Measurements from ENCODE around the gene PTPN2.
A peak's percentile ranks its signal among the peaks of the same experiment; 100 is the strongest.

Gene PTPN2

DNA sequence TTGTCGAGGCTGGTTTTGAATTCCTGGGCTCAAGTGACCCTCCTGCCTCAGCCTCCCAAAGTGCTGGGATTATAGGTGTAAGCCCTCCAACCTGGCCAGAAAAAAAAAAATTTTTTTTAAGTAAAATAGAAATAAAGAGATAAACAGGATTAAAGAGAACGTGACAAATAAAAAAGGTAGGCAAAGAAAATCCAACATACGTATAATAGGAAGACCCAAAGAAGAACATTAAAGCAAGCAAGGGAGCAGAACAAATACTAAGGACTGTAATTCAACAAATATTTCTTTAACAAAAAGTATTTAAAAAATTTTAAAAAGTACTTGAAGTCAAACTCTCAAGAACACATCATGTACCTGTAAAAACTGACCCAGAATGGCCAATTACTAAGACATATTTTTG, 56.4 kb downstream of the PTPN2 start:
- no peak for DNase-seq (ENCODE audit: low read depth, low spot score)

DNA sequence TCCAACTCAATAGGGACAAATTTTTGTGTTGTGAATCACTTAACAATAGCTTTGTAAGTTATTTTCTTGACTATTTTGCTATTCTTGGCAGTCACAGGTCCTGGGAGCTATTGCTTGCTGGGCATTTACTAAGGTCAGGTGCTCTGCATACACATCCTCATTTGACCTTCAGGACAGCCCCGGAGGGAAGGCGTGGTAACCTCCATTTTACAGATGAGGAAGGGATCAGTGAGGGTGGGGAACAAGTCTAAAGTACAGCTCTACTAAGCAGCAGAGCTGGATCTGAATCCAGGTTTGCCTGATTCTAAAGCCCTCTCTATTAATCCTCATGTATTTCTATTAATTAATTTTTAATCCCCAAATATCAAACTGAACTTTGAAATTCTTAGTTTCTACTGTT, 58.8 kb downstream of the PTPN2 start:
- no peak for DNase-seq (ENCODE audit: low read depth, low spot score)

DNA sequence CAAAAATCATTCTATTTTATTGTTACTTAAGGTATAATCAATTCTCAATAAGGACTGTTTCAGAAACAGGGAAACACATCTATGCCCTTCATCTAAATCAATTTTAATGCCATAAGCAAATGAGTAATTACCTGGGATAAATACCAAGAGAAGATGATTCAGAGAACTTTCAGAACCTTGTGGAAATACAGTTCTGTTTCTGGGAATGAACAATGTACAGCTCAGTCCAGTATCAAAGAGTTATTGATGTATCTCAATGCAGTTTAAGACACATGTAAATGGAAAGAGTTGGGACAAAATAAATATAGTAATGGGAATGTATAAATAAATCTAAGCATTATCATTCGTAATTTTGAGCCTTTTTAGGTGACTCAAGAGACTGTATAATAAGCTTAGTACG, 60.1 kb downstream of the PTPN2 start:
- DNase-seq (ENCODE audit: low read depth, low spot score), result no peak

DNA sequence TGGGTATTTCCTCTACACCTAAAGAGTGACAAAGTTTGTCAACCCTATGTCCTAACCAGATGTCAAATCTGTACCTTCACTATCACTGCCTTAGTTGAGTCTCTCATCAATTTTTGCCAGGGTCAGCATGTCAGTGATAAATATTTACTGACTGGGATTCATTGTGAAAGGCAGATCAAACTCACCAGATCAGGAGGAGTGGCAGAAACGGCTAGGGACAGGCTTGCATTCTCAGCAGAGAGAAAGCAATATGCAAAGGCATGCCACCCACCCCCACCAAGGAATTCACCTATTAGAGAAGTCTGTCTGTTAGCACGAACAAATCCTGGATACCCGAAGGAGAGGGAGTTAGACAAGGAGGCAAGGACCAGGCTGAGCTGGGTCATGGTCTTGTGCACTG, 62.6 kb downstream of the PTPN2 start:
- no peak for DNase-seq (ENCODE audit: low read depth, low spot score)

DNA sequence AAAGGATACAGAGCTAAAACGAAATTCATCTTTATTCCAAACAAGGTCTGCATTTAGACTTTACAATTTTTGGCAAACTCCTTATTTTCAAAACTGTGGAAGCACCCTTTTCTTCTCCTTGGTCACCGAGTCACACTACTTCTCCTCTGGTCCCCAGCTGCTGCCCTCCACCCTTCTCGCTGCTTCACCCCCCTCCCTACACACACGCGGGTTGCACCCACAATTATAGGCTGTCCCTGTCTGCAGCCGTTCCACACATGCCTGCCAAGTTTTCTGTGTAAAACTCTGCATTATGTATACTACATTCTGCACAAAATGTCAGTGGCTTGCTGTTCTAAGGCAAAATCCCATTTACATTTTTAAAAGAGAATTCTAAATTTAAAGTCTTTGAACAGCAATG, 63.5 kb downstream of the PTPN2 start:
- DNase-seq (ENCODE audit: low read depth, low spot score), result no peak

DNA sequence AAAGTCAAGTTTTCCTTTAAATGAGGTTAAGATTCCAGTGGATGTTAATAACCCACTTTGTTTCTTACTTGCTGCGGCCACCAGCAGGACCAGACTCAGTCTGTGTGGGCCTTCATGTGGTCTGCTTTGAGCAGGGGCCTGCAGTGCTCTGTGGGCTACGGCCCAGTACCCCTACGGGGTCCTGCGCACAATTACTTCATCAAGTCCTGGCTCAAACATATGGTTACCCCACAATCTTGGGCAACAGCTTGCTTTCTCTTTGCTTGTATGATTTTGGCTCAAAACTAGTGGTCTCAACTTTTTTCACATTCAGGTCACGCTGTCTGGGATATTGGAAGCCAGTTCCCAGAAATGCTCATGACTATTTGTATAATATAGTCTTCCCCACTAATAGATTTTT, 64.2 kb downstream of the PTPN2 start:
- DNase-seq (ENCODE audit: low read depth, low spot score), result no peak

DNA sequence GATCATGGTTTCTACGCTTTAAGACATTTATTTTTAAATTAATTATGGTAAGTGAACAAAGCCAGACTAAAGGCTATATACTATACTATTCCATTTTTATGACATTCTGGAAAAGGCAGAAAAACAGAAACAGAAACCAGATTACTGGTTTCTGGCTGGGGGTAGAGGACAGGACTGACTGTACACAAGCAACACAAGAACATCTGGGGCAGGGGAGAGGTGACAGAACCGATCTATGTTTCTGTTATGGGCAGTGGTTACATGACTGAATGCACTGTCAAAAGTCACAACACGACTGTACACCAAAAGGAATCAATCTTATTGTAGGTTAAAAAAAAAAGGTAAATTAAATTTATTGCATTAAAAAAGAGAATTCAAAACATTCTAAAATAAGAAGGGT, 64.7 kb downstream of the PTPN2 start:
- DNase-seq (ENCODE audit: low read depth, low spot score), result no peak

DNA sequence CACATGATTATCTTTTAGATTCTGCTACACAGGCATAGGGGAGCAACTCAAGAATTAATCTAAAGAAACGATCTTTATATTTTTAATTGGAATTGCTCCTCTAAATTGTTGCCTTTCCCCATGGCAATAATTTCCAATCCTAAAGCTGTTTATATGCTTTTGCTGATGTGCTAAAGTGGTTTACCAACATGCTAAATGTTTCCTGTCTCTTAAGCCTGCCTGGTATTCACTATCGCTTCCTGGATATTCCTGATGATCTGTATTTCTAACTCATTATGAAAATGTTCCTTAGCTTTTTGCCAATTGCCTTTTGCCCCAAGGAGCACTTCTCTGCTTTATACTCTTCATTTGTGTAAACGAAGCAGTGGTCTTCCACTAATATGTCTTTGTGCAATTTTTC, 65.8 kb downstream of the PTPN2 start:
- DNase-seq (ENCODE audit: low read depth, low spot score), result no peak

DNA sequence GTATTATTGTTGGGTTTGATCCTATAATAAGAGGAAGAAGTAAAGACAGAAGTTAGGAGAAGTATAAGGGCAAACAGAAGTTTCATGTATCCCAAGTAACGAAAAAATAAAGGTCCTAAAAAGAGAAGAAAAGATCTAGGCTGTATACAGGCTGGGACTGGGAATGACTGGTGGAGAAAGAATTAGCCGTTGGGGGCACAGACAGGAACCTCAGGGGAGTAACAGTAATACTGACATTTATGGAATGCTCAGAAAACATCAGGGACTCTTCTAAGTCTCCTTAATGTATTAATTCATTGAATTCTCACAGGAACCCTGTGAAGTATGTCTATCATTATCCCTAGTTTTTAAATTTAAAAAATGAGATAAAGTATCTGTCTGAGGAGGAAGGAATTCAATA, 67.6 kb downstream of the PTPN2 start:
- DNase-seq (ENCODE audit: low read depth, low spot score), result no peak

DNA sequence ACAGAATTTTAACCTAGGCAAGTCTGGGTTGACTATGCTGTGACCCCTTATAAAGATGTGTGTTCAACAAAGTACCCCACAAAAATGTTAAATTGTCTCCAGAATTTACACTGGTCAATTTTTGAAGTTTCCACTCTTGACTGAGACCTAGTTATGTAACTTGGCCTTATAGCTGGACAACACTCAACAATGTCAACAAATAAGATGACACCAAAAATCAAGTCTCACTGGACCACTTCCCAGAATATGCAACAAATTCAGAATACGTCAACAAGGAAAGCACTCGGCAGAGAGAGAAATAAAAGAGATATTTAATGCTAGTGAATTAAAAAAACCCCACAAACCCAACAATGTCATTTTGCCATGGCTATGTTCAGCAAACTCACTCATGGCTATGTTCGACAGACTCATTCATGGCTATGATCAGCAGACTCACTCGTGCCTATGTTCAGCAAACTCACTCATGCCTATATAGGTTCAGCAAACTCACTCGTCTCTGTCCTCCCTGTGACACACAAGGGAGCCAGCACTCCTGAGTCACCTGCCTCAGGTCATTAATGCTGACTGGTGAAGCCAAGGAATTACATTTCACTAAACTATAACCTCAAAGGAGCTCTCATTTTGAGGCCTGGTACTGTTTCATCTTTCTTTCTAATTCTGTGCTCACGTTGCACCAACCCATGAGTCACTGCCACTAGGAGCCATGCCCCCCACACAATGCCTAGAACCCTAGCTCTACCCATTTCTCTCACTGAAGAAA, 72.7 kb downstream of the PTPN2 start:
- DNase-seq (ENCODE audit: low read depth, low spot score), result no peak

DNA sequence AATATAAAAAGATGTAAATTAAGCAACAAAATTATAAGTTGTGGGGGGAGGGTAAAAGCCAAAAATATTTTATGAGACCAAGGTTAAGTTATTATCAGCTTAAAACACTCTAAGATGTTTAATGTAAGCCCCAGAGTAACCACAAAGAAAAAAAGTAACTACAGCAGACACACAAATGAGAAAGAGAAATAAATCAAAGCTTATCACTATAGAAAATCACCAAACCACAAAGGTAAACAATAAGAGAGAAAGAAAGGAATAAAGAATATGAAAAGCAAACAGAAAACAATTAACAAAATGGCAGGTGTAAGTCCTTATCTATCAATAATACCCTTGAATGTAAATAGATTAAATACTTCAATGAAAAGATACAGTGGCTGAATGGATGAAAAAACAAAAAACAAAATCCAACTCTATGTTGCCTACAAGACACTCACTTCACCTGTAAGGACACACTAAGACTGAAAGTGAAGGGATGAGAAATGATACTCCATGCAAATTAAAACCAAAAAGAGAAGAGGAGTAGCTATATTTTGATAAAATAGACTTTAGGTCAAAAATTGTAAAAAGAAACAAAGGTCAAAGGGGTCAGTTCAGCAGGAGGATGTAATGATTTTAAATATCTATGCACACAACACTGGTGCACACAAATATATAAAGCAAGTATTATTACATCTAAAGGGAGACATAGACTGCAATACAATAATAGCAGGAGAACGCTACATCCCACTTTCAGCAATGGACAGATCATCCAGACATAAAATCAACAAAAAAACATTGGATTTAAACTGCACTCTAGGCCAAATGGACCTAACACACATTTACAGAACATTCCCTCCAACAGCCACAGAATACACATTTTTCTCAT, 80.7 kb downstream of the PTPN2 start:
- no peak for DNase-seq (ENCODE audit: low read depth, low spot score)

DNA sequence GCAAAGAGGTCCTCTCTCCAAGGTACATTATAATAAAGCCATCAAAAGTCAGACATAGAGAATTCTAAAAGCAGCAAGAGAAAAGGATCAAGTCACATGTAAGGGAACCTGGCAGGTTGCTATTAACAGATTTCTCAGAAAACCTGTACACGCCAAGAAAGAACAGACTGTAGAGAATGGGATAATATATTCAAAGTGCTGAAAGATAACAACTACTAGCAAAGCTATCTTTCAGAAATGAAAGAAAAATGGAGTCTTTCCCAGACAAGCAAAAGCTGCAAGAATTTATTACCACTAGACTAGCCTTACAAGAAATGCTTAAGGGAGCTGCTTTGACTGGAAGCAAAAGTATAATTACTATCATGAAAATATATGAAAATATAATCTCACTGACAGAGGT, 81.5 kb downstream of the PTPN2 start:
- no peak for DNase-seq (ENCODE audit: low read depth, low spot score)

DNA sequence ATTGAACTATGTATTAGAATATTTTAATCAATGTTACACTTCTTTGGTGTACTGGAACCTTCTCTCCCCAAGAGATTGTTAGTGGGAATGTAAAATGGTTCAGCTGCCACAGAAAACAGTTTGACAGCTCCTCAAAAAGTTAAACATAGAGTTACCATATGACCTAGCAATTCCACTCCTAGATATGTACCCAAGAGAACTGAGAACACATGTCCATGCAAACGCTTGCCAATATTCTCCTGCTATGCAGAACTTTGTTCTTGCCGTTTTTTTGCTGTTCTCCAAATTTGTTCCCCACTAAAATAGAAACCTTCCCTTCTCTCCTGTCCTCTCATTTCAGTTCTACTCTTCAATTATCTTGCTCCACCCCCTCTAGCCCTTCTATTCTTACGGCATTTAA, 87.6 kb downstream of the PTPN2 start:
- no peak for DNase-seq (ENCODE audit: low read depth, low spot score)

DNA sequence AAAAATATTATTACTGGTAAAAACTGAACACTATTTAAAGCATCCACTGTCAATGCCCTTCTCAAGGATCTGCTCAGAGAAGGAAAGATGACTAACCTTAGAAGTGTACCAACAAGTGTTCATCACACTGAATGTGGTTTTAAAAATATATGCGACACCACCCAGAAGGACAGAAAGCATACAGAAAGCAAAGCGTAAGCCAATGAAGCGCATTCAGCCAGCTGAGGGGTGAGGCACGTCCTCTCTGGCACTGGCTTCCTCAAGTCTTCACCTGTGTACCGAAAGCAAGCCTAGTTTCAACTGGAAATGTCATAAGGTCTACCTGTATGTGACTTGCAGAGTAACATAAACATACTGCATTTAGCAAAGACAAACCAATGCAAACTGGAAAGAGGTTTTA, 92.4 kb downstream of the PTPN2 start:
- no peak for DNase-seq (ENCODE audit: low read depth, low spot score)

DNA sequence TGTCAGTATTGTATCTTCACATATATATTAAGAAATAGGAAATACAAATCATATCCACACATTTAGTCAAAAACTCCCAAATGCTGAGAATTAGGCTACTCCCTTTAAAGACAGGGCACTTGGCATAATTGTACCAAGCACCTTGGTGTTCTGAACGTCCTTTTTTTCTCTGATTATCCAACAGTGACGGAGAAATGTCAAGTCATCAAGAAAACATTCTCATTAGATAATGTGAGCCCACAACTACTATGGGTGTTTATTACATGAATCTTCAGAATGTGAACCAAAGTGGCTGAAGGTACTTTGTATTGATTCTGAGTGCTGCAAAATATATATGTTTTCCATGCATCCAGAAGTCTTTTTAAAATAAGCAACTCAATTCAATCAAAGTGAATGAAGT, 97.4 kb downstream of the PTPN2 start:
- DNase-seq (ENCODE audit: low read depth, low spot score), result no peak

DNA sequence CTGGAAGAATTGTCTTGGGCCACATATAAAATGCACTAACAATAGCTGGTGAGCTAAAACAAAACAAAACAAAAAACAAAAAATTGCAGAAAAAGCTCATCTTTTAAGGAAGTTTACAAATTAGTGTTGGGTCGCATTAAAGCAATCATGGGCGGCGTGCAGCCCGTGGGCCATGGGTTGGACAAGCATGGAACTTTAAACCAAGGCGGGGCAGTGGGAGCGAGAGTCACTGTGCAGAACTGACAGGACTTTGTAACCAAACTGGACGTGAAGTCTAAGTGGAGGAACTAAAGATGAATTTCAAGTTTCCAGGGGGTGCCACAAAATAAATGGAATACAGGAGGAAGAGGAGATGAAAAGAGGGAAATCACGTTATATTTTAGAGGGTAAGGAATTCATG, 100.5 kb downstream of the PTPN2 start:
- DNase-seq (ENCODE audit: low read depth, low spot score), result no peak

DNA sequence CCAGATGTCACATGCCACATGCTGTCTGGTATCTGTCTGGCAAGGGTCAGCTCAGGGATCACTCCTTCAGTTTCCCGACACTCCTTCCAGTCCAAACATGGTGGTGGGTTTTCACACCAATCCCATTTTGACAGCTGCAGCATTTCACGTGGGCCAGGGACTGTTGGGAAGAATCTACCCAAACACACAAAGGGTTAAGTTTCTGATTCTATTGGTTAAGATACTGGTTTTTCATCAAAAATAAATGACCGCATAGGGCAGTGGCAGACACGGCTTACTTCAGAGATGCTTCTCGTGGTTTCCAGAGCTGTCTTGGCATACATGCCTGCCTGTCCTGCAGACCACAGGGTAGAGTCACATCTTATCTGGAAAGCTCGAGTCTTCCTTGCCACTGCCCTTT, 101.5 kb downstream of the PTPN2 start:
- no peak for DNase-seq (ENCODE audit: low read depth, low spot score)

DNA sequence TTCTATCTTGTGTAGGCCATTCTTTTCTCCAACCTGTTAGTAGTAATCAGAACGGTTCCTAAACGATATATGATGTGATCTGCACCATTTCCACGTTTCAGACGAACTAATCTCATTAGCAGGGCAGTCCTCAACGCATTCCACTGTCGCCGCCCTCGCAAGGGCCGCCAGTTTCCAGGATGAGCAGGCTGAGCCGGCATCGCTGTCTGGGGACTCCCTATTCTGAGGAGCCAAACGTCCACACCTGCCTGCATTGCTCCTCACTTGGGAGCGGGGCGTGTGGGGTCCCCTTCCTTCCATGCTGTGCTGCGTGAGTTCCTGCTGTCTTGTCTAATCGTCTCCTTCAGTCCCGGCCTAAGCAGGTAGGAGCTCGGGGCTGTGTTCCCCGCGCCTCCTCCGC, 104.6 kb downstream of the PTPN2 start:
- no peak for DNase-seq (ENCODE audit: low read depth, low spot score)

DNA sequence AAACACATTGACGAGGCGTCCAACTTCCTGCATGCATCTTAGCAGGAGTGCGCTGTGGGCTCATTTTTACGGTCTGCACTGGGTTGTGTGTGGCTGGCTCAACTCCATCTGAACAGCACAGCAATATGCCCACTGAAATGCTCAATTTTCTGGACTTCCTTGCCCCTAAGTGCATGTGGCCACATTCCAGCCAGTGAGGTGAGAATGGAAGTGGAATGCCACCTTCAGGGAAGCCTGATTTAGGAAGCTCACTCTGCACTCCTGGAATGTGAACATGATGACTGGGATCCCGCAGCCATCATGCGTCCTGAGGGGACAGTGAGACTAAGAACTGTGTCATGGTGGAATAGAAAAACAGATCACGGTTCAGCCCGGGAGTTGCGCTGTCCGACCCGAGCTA, 105.0 kb downstream of the PTPN2 start:
- no peak for DNase-seq (ENCODE audit: low read depth, low spot score)

DNA sequence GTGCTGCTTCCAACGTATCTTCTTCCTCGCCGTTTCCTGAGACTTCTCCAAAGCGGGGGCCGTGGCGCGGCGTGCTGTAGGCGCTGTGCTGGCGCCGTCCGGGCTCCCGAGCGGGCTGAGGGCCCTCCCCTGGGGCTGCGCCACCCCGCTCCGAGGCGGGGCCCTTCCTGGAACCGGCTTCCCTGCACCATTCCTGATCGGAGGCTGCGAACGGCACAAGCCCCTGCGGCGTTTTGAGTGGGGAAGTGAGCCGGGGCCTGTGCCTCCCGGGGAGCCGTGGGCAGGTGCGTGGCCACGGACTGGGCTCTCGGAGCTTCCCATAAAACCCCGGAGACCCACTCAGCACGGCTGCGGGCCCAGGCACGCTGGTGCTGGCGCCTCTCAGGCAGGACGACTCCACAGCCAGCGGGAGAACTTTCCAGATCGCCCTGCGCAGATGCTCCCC, 106.5 kb downstream of the PTPN2 start:
- DNase-seq (ENCODE audit: low read depth, low spot score), result no peak

DNA sequence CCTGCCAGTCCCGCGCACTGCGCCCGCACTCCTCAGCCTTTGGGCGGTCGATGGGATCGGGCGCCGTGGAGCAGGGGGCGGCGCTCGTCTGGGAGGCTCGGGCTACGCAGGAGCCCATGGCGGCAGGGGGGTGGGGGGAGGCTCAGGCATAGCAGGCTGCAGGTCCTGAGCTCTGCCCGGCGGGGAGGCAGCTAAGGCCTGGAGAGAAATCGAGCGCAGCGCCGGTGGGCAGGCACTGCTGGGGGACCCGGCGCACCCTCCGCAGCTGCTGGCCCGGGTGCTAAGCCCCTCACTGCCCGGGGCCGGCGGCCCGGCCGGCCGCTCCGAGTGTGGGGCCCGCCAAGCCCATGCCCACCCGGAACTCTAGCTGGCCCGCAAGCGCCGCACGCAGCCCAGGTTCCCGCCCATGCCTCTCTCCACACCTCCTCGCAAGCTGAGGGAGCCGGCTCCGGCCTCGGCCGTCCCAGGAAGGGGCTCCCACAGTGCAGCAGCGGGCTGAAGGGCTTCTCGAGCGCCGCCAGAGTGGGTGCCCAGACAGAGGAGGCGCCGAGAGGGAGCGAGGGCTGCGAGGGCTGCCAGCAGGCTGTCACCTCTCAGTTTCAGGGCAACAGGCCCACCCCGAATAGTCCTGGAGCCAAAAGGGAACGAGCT, 107.1 kb downstream of the PTPN2 start:
- DNase-seq (ENCODE audit: low read depth, low spot score), result no peak

DNA sequence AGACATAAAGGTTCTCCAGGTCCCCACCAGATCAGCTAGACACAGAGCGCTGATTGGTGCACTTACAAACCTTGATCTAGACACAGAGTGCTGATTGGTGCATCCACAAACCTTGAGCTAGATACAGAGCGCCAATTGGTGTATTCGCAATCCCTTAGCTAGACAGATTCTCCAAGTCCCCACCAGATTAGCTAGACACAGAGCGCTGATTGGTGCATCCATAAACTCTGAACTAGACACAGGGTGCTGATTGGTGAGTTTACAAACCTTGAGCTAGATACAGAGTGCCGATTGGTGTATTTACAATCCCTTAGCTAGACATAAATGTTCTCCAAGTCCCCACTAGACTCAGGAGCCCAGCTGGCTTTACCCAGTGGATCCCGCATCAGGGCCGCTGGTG, 107.6 kb downstream of the PTPN2 start:
- DNase-seq (ENCODE audit: low read depth, low spot score), result peak; percentile 47

DNA sequence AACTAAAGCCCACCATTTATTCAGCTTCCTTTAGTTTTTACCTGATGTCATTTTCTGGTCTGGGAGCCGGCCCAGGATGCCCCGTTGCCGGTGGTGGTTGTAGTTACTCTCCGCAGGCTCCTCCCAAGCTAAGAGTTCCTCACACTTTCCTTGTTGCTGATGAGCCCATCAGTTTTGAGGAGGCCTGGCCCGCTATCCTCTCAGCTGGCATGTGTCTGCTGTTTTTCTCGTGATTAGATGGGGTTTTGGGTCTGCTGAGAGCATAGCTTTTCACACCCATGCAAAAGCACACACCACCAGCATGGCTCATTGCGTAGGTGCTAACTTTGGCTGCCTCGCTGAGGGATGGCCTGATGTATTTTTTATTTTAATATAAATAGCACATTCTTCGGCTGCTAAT, 109.1 kb downstream of the PTPN2 start:
- DNase-seq (ENCODE audit: low read depth, low spot score), result no peak

Measured in iPS DF 19.7 (cell line).